Activated CD4-positive, alpha-beta T cell treated with anti-CD3 and anti-CD28 coated beads, Interleukin-2, amount 10 ng/mL, durations not matched to agents 7 days and 5 days (primary cell): ENCODE results near the gene PEX5L. TPM values are rescaled to one million over a fixed set of nuclear protein-coding genes. Genes with fewer than 3 reads are reported as not detected.

Source experiments
- CTCF ChIA-PET: fragments of 350-600 bp; sonication (Branson Sonifier 250); formaldehyde crosslinking; loops from one replicate; lab custom pipeline; 2021; ENCODE audit warnings: antibody characterized with exemption; lab: Charles Lee
- POLR2A ChIA-PET: fragments of 350-600 bp; sonication (Branson Sonifier 250); formaldehyde crosslinking; loops from one replicate; lab custom pipeline; 2021; ENCODE audit warnings: antibody characterized with exemption; lab: Charles Lee
- DNase-seq: peaks from one replicate; pipeline ENCODE4 v3.0.0-alpha.2; 2020
- H3K27ac Mint-ChIP-seq: one replicate; pipeline ENCODE4 v1.8.0; 2021; ENCODE audit warnings: mild to moderate bottlenecking, moderate library complexity, mixed read lengths
- H3K27me3 Mint-ChIP-seq: one replicate; pipeline ENCODE4 v1.8.0; 2021; ENCODE audit warnings: mixed read lengths
- H3K36me3 Mint-ChIP-seq: one replicate; pipeline ENCODE4 v1.8.0; 2021; ENCODE audit warnings: low read depth, mixed read lengths
- H3K4me1 Mint-ChIP-seq: one replicate; pipeline ENCODE4 v1.8.0; 2021; ENCODE audit warnings: mixed read lengths
- H3K4me3 Mint-ChIP-seq: one replicate; pipeline ENCODE4 v1.8.0; 2021; ENCODE audit warnings: mild to moderate bottlenecking, moderate library complexity, mixed read lengths
- H3K9me3 Mint-ChIP-seq: one replicate; pipeline ENCODE4 v1.8.0; 2021; ENCODE audit warnings: mixed read lengths
- total RNA-seq, 2 experiments: library from RNA; stranded (reverse); gene quantifications; one replicate each; pipeline ENCODE4 v1.2.3, GENCODE V29; 2021

PEX5L gene
- total RNA-seq, 2 experiments from 2014 or later, result 0.04 TPM; not detected in 1

DNA sequence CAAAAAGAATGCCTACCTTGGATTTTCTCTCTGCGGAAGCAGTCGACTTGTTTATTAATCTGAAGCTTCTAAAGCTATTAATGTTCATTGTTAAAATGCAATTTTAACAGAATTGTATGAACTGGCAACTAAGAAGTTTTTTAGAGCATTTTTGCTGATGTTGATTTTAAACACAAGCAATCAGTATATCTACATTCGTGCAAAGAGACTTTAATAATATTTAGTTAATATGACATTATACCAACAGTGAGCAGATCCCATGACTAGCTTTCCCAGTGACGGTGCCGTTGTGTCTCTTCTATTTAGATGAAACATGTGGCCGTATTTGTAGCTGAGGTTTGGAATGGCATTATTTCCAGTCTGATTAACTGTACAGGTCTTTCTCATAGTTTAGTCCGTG is 88.0 kb downstream of the PEX5L start:
- H3K9me3 Mint-ChIP-seq, result peaks cover 2% of the 10 kb centered on the region
- no peak overlapping the region for H3K4me3 Mint-ChIP-seq
- H3K27me3 Mint-ChIP-seq, result peaks cover 31% of the 10 kb centered on the region
- ChIA-PET POLR2A (no interaction called here), CTCF (no interaction called here)
- H3K4me1 Mint-ChIP-seq, result no peaks in the 10 kb centered on the region
- no peaks in the 10 kb centered on the region for H3K36me3 Mint-ChIP-seq
- H3K27ac Mint-ChIP-seq, result no peak overlapping the region
- no peak for DNase-seq

DNA sequence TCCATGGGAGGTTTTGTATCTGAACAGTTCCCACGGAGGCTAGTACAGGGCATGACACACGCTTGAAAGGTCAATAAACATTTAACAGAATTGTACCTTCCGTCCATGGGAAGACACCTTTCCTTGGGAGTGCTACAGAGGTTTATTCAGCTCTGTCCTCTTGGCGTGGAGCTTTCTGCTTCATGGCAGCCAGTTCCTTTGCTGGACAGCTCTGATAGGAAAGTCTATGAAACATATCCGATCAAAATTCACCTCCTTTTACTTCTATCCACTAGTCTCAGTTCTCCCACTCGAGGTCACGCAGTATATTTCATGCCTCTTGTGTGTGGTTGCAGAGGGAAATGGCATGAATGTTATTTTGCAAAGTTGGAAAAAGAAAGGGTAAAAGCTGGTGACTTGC is 91.2 kb downstream of the PEX5L start:
- Mint-ChIP-seq H3K27me3 (peaks cover 33% of the 10 kb centered on the region), H3K4me3 (no peak overlapping the region), H3K9me3 (no peaks in the 10 kb centered on the region), H3K36me3 (no peaks in the 10 kb centered on the region), H3K27ac (no peak overlapping the region), H3K4me1 (peaks cover 8% of the 10 kb centered on the region)
- ChIA-PET POLR2A (no interaction called here), CTCF (interaction anchor here (0.5 to 1.1 kb wide), 2 partner anchors 9 to 853 kb away, joined by 3 to 5 read pairs; no protein-coding TSS in a partner anchor)
- no peak for DNase-seq

DNA sequence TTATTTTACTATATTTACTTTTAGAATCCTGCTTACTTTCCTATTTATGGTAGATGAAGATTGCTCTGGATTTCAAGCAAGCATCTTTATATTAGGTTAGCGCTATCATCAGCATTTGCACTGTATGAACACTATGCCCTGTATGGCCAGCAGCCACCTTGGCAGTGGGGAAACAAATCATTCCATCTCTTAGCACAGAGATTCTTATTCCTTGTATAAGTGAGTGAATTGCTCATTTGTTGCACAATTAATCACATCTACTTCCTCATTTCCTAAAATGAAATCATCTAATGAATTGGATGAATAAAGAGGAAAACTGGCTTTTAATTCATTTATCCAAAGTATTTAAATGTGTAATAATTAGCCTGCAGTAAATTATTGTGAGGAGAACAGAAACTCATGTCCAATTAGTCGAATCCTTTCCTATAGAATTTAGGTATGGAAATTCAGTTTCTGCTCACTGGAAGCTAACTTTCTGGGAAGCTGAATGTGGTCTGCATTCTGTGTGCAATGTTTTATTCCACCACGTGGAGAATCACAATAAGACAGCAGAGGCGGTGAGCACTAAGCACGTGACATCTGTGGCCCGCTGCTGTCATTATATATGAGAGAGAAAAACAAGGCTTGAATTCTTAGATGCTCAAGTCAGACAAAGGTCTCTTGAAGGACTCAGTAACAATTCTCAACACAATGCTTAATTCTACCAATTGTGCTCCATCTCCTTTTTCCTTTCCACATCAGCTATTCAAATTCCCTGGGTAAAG is 93.4 kb downstream of the PEX5L start:
- H3K36me3 Mint-ChIP-seq, result no peaks in the 10 kb centered on the region
- H3K9me3 Mint-ChIP-seq, result no peaks in the 10 kb centered on the region
- no peak overlapping the region for H3K4me3 Mint-ChIP-seq
- peaks cover 27% of the 10 kb centered on the region for H3K27me3 Mint-ChIP-seq
- peaks cover 8% of the 10 kb centered on the region for H3K4me1 Mint-ChIP-seq
- ChIA-PET CTCF (no interaction called here), POLR2A (no interaction called here)
- DNase-seq, result no peak
- H3K27ac Mint-ChIP-seq, result no peak overlapping the region

DNA sequence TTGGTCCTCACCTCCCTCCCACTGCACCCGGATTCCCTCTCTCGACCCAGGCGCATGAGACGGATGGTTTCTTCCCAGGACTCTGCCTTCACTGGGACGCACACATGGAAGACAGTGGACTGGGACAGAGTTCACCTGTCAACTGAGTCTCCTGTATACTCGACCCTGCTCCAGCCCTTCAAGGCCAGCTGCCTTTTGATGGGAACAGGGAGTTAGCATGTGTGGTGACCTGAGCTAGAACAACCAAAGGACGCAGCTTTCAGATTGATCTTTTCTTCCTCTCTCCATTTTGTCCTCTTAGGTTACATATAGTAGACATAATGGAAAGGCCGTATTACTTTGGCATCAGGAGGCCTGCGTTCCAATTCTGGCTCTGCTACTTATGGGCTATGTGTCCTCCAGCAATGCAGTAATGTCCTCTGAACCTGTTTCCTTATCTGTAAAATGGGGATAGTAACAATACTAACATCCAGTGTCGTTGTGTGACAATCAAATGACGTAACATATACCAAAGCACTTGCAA is 94.1 kb downstream of the PEX5L start:
- no peak overlapping the region for H3K27ac Mint-ChIP-seq
- CTCF ChIA-PET, result interaction anchor here (0.6 kb wide), 1 partner anchor 21 kb away, joined by 3 read pairs; no protein-coding TSS in a partner anchor

DNA sequence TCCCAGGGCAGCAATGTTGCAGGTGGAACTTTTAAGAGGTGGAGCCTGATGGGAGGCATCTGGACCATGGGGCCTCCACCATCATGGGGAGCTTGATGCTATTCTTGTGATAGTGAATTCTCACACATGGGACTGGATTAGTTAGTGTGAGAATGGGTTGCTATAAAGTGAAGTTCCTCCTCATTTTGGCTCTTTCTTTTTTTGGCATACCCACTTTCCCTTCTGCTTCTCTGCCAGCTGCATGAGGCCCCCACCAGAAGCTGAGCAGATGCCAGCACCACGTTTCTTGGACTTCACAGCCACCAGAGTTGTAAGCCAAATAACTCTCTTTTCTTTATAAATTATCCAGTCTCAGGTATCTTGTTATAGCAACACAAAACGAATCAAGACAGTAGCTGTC is 101.0 kb downstream of the PEX5L start:
- H3K4me3 Mint-ChIP-seq, result no peak overlapping the region
- no peaks in the 10 kb centered on the region for H3K4me1 Mint-ChIP-seq
- ChIA-PET CTCF (no interaction called here), POLR2A (no interaction called here)
- H3K27me3 Mint-ChIP-seq, result peaks cover 11% of the 10 kb centered on the region
- no peaks in the 10 kb centered on the region for H3K9me3 Mint-ChIP-seq
- DNase-seq, result no peak
- no peak overlapping the region for H3K27ac Mint-ChIP-seq
- no peaks in the 10 kb centered on the region for H3K36me3 Mint-ChIP-seq

More for the DNA sequence above, 94.1 kb downstream of the PEX5L start:
- H3K4me3 Mint-ChIP-seq, result peak overlapping the region; percentile 33
- POLR2A ChIA-PET, result no interaction called here
- H3K36me3 Mint-ChIP-seq, result no peaks in the 10 kb centered on the region
- H3K4me1 Mint-ChIP-seq, result peaks cover 8% of the 10 kb centered on the region
- DNase-seq, result no peak
- no peaks in the 10 kb centered on the region for H3K9me3 Mint-ChIP-seq
- peaks cover 27% of the 10 kb centered on the region for H3K27me3 Mint-ChIP-seq

DNA sequence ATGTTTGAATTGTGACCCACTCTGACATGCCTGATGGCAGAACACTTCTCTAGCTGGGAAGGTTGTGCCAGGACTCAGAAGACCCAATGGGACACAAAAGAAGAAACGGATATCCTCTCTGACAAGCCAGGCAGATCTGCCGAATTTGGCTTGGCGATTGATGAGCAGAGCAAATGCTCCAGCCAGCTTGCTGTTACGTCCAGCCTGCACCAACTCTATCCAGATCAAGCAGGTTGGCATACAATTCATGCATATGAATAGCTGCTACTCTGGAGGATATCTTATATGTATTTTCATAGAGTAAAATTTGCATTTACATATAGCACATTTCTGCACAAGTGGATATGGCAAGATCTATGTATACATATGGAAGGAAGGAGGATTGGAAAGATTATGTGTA is 102.8 kb downstream of the PEX5L start:
- Mint-ChIP-seq H3K36me3 (no peaks in the 10 kb centered on the region), H3K9me3 (no peaks in the 10 kb centered on the region), H3K27me3 (peaks cover 14% of the 10 kb centered on the region), H3K27ac (no peak overlapping the region), H3K4me1 (no peaks in the 10 kb centered on the region), H3K4me3 (no peak overlapping the region)
- CTCF ChIA-PET, result no interaction called here
- POLR2A ChIA-PET, result no interaction called here
- no peak for DNase-seq

DNA sequence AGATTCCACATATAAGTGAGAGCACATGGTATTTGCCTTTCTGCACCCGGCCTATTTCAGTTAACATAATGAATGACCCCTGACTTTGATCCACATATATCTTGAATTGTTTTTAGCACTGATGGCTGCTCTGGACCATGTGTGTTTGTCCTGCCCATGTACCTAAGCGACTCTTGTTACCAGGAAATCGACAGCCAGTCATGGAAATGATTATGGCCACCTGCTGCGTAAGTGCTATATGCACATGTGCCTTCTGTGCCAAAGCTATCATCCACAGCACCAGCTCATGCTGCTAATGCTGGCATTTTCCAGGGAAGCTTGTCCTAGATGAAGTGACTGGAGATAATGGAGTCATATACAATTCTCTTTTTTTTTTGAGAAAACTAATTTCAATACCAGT is 103.7 kb downstream of the PEX5L start:
- POLR2A ChIA-PET, result no interaction called here
- no peak overlapping the region for H3K4me3 Mint-ChIP-seq
- CTCF ChIA-PET, result no interaction called here
- no peak for DNase-seq
- H3K9me3 Mint-ChIP-seq, result no peaks in the 10 kb centered on the region
- H3K36me3 Mint-ChIP-seq, result no peaks in the 10 kb centered on the region
- H3K27ac Mint-ChIP-seq, result no peak overlapping the region
- peaks cover 14% of the 10 kb centered on the region for H3K27me3 Mint-ChIP-seq
- H3K4me1 Mint-ChIP-seq, result no peaks in the 10 kb centered on the region

DNA sequence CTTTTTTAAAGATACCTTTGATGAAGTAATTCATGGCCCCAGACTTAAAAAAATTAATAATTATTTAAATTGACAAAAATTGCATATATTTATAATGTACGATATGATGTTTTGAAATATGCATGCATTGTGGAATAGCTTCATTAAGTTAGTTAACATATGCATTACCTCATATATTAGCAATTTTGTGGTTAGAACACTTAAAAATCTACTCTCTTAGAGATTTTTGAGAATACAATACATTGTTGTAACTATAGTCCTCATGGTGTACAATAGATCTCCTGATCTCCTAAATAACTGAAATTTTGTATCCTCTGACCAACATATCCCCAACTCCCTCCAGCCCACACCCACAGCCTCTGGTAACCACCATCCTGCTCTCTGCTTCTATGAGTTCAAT is 104.1 kb downstream of the PEX5L start:
- Mint-ChIP-seq H3K36me3 (no peaks in the 10 kb centered on the region), H3K4me3 (no peak overlapping the region), H3K27me3 (peaks cover 14% of the 10 kb centered on the region), H3K9me3 (no peaks in the 10 kb centered on the region), H3K4me1 (no peaks in the 10 kb centered on the region), H3K27ac (no peak overlapping the region)
- no peak for DNase-seq
- POLR2A ChIA-PET, result no interaction called here
- CTCF ChIA-PET, result no interaction called here

DNA sequence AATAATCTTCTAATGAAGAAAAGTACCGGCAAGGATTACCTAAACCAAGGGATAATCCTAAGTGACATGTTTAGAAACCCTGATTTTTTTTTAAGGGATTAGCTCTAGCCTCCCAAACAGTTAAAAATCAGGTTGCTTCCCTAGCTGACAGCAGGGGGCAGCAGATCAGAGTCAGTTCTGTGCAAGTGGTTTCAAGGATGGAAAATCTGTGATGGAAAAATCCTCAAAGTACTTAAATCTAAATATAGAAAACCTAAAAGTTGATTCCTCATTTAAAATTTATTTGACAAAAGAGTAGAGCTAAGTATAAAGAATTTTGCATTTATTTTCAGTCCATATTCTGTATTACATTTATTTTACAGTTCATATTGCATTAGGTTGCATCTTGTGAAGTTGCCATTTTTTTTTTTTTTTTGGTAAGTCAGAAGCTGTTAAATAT is 107.6 kb downstream of the PEX5L start:
- ChIA-PET CTCF (interaction anchor here (0.6 to 1.9 kb wide), 6 partner anchors 10 to 120 kb away, joined by 3 to 4 read pairs (median 4); no protein-coding TSS in a partner anchor), POLR2A (no interaction called here)
- DNase-seq, result peak; percentile 43

DNA sequence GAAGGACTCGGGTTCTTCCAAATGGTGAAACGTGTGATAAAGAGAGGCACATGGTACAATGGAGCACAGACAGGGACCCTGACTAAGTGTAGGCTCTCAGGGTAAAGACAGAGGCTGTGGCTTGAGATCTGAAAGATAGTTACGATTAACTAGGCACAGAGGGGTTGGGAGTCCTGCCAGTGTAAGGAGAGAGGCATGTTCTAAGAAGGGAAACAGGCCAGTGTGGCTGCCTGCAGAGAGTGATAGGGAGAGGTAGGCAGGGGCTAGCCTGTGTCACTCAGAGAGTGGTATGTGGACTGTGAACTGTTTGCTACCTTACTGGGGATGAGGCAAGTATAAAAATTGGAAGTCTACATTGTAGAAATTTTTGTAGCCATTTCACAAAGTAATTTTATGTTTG is 109.5 kb downstream of the PEX5L start:
- H3K27ac Mint-ChIP-seq, result no peak overlapping the region
- H3K4me3 Mint-ChIP-seq, result no peak overlapping the region
- no peaks in the 10 kb centered on the region for H3K36me3 Mint-ChIP-seq
- no peaks in the 10 kb centered on the region for H3K9me3 Mint-ChIP-seq
- H3K4me1 Mint-ChIP-seq, result no peaks in the 10 kb centered on the region
- ChIA-PET POLR2A (no interaction called here), CTCF (no interaction called here)
- peaks cover 10% of the 10 kb centered on the region for H3K27me3 Mint-ChIP-seq
- DNase-seq, result no peak

More for the DNA sequence above, 107.6 kb downstream of the PEX5L start:
- H3K27ac Mint-ChIP-seq, result no peak overlapping the region
- H3K4me1 Mint-ChIP-seq, result no peaks in the 10 kb centered on the region
- peaks cover 14% of the 10 kb centered on the region for H3K27me3 Mint-ChIP-seq
- H3K36me3 Mint-ChIP-seq, result no peaks in the 10 kb centered on the region
- H3K4me3 Mint-ChIP-seq, result no peak overlapping the region
- no peaks in the 10 kb centered on the region for H3K9me3 Mint-ChIP-seq

DNA sequence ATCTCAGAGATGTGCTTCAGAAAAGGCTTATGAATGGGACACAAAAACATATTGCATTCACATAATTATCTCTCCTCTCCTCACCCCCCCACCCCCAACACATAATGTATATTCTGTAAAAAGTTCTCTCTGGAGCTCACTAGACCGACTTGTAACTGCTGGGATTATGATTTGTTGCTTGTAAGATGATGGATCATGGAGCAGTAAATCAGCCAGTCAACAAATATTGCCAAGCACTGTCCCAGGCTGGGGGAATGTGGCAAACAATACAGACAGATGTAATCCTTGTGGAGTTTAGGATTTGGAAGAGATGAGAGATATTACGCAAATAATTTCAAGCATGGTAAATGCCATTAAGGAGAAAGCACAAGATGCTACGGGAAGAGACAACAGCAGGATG is 114.8 kb downstream of the PEX5L start:
- no peak overlapping the region for H3K27ac Mint-ChIP-seq
- no peak overlapping the region for H3K4me3 Mint-ChIP-seq
- DNase-seq, result no peak
- peaks cover 2% of the 10 kb centered on the region for H3K27me3 Mint-ChIP-seq
- CTCF ChIA-PET, result no interaction called here
- no peaks in the 10 kb centered on the region for H3K9me3 Mint-ChIP-seq
- H3K4me1 Mint-ChIP-seq, result no peaks in the 10 kb centered on the region
- POLR2A ChIA-PET, result no interaction called here
- H3K36me3 Mint-ChIP-seq, result no peaks in the 10 kb centered on the region

DNA sequence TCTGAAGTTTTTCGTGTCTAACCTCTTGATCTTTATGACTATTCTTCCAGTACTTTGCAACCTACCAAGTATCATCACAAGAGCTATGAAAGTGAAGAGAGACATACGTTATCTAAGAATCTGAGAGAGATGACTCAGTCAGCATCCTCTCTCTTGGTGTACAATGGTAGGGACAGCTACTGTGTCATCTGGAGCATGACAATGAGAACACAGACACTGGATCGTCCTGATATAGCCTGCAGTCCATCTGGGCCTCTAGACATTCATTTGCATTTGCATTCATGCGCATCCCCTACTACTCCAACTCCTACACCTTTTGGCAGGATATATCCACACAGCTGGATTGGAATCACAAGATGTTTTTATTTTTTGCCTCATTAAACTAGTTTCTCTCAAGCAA is 115.2 kb downstream of the PEX5L start:
- Mint-ChIP-seq H3K4me1 (no peaks in the 10 kb centered on the region), H3K4me3 (no peak overlapping the region), H3K27me3 (peaks cover 2% of the 10 kb centered on the region), H3K27ac (no peak overlapping the region), H3K36me3 (no peaks in the 10 kb centered on the region), H3K9me3 (no peaks in the 10 kb centered on the region)
- ChIA-PET POLR2A (no interaction called here), CTCF (interaction anchor here (0.6 kb wide), 1 partner anchor 21 kb away, joined by 3 read pairs; no protein-coding TSS in a partner anchor)
- DNase-seq, result no peak

DNA sequence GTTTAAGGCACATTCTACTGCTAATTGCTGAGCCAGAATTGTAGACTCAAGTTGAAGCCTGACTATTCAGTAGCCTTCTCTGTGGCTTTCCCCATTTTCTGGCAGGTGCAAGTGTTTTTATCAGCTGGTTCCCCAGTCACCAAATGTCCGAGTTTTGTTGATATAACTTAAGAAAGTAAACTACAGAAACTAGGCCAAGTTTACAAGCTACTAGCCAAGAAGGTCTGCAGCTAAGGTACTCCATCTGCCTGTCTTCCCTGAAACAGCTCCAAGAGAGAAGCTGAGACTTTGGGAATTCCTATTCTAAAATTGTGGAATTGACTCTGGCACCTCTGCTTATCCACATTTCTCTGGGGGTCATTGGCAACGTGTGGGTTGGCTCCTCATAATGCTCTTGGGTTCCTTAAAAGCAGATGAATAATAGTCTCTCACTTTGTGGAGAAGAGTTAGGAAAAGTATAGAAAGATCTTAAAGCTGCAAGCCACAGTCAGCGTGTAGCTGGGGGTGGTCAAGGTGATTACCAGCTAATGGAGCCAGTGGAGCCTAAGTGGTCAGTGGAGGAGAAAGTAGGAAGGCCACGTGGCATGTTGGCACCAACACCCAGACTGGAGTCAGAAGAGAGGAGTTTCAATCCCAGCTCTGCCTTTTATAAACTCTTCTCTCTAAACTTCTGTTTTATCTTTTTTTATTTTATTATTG is 128.8 kb downstream of the PEX5L start:
- Mint-ChIP-seq H3K27ac (no peak overlapping the region), H3K9me3 (no peaks in the 10 kb centered on the region), H3K36me3 (no peaks in the 10 kb centered on the region), H3K4me1 (no peaks in the 10 kb centered on the region), H3K4me3 (no peak overlapping the region), H3K27me3 (no peaks in the 10 kb centered on the region)
- no peak for DNase-seq
- POLR2A ChIA-PET, result no interaction called here
- CTCF ChIA-PET, result no interaction called here
